Activated CD4-positive, alpha-beta T cell treated with anti-CD3 and anti-CD28 coated beads, Interleukin-10, Interleukin-2, amounts not matched to agents 100 ng/mL and 50 ng/mL, durations not matched to agents 16 hours and 8 hours (primary cell): Measurements from ENCODE around the gene ZBED1.
"Not testable (repeated sequence)": the region's sequence is repeated elsewhere in the genome, so short reads cannot be mapped to it uniquely, and the experiment has no call there.

Experiments
- DNase-seq: peaks from one replicate; pipeline ENCODE4 v3.0.0-alpha.2; 2020

The ZBED1 gene

DNA sequence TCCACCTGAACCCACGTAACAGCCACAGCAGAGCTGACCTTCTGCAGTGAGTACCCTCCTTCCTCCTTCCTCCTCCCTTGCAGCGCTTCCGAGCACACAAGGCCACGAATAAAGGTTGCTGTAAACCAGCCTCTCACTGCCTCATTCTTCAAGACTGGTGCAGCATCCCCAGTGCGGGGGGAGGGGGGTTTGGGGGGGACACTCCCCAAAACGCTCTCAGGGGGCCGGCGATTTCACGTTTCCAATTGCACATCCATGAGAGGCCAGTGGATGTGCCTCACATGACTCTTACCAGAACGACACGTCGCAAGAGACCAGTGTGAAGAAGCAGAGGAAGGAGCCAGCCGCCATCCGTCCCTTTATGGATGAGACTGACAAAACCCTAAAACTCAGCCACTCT is 5.2 kb downstream of the ZBED1 start:
- no peak for DNase-seq

DNA sequence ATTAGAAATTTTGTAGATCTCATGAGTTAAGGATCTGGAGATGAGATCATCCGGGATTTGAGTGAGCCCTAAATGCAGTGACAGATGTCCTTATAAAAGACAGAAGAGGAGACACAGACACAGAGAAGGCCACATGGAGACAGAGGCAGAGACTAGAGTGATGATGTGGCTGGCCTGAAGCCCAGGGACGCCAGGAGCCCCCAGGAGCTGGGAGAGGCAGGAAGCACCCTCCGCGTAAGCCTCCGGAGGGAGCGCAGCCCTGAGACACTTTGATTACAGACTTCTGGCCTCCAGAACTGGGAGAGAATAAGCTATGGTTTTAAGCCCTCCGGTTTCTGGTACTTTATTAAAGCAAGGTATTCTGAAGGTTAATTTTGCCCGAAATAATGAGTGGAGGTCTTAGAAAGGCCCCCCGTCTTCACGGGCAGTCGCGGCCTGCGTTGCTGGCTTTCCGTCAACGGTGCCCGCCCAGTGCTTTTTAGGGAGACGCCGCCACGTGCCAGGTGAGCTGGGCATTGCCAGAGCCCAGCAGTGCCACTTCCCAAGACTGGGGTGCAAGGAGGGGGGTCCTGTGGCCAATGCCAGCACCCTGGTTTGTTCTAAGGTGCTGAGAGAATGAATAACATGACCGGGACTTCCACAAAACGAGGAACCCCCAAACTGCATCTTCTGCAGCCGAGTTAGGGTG is 8.1 kb downstream of the ZBED1 start:
- DNase-seq = no peak

- no peak for DNase-seq
These were observed 10.1 kb downstream of the ZBED1 start for GRCh38 chrX:2490634-2491033.

DNA sequence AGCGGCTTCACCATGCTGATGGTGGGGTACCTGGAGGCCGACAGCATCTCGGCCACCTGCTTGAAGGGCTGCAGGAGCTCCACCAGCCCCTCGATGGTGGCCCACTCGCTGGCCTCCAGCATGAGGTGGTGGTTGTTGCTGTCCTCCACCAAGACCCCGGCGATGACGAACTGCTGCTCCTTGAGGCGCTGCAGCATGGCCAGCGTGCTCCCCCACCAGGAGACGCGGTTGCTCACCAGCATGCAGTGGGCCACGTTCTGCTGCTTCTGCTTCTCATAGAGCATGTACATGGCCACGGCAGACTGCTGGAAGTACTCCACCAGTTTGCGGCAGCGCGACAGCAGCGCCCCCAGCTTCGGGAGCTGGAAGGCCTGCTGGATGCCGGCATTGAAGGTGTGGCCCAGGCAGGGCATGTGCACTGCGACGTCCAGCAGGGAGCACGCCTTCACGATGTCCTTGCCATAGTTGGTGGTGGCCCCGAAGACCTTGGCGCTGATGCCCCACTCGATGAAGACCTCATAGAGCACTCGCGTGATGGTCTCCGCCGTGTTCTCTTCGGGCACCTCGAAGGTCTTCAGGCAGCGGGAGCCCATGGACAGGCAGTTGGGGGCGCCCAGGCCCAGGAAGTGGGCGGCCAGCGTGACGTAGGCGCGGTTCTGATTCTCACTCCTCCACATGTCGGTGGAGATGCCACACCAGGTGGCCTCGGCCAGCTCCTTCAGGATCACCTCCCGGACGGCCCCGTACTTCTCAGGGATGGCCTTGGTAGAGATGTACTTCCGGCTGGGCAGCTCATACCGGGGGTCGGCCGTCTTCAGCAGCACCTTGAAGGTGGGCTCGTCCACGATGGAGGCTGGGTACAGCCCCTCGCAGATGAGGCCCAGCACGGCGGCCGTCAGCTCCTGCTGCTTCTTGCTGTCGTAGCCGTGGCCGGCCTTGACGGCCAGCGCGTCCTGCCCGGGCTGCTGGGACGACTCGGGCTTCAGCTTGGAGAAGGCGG is 11.0 kb downstream of the ZBED1 start:
- no peak for DNase-seq

DNA sequence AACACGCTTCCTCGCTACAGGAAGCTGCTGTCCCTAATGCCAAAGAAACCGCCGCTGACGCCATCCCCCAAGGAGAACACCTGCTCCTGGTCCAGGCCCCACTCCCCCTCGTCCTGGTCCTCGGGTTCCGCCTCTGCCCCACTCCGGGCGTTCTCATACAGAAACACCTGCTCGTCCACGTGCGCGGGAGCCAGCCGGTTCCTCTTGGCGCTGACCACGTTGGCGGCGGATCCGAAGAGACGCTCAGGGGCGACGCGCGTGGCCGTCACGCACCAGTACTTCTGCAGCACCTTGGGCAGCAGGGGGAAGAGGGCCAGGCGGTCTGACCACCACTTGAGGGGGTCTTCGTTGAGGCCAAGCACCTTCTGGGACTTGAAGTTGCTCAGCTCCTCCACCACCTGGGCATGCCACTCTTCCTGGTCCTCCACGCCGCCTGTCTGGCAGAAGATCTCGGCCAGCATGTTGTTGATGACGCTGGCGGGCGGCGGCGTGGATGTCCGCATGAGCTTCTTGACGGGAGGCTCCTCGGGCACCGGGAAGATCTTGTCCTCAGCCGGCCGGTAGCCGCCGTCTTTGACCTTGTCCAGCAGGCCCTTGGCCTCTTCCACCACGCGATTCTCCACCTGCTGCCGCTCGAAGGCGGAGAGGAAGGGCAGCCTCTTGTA is 12.0 kb downstream of the ZBED1 start:
- DNase-seq = no peak

GRCh38 chrX:2487366-2487765 is 13.4 kb downstream of the ZBED1 start:
- no peak for DNase-seq

GRCh38 chrX:2486476-2487133 is 14.2 kb downstream of the ZBED1 start:
- DNase-seq = no peak

- DNase-seq = no peak
These were observed 14.9 kb downstream of the ZBED1 start for GRCh38 chrX:2485789-2486345.

- DNase-seq = no peak
These were observed 15.8 kb downstream of the ZBED1 start for GRCh38 chrX:2484721-2485648.

GRCh38 chrX:2484256-2484655 is 16.5 kb downstream of the ZBED1 start:
- no peak for DNase-seq

- no peak for DNase-seq
These were observed 17.2 kb downstream of the ZBED1 start for GRCh38 chrX:2483398-2484060.

- not testable (repeated sequence) for DNase-seq
These were observed 19.2 kb downstream of the ZBED1 start for GRCh38 chrX:2481597-2481996.

GRCh38 chrX:2479982-2480381 is 20.8 kb downstream of the ZBED1 start:
- not testable (repeated sequence) for DNase-seq

DNA sequence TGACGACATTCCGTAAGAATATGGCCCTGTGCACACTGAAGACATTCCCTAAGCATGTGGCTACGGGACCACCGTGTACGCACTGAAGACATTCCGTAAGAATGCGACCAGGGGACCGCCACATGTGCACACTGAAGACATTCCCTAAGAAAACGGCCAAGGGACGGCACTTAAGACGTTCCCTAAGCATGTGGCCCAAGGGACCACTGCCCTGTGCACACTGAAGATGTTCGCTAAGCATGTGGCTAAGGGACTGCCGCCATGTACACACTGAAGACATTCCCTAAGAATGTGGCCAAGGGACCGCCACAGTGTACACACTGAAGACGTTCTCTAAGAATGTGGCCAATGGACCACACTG is 21.4 kb downstream of the ZBED1 start:
- DNase-seq = no peak

- DNase-seq = no peak
These were observed 22.0 kb downstream of the ZBED1 start for GRCh38 chrX:2478546-2479419.

DNA sequence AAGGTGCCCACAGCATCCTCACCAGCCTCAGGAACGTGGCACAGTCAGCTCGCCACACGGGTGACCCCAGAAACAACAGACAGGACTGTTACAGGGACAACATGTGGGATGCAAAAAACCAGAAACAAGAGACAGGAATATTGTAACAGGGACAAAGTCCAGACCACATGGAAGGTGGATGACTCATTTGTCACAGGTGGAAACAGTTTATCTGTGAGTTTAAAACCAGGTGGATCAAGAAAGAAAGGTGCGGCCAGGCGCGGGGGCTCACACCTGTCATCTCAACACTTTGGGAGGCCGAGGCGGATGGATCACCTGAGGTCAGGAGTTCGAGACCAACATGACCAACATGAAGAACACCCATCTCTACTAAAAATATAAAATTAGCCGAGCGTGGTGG is 23.5 kb downstream of the ZBED1 start:
- not testable (repeated sequence) for DNase-seq

DNA sequence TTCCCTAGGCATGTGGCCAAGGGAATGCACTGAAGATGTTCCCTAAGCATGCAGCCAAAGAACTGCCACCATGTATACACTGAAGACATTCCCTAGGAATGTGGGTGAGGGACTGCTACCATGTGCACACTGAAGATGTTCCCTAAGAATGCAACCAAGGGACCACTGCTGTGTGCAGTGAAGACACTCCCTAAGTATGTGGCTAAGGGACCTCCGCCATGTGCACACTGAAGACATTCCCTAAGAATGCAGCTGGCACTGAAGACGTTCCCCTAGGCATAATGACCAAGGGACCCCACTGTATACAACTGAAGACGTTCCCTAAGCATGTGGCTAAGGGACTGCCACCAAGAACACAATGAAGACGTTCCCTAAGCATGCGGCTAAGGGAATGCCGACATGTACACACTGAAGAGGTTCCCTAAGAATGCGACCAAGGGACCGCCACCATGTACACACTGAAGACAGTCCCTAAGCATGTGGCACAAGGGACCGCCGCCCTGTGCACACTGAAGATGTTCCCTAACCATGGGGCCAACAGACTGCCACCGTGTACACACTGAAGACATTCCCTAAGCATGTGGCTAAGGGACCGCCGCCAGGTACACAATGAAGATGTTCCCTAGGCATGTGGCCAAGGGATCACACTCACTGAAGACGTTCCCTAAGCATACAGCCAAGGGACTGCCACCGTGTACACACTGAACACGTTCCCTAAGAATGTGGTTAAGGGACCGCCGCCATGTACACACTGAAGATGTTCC is 25.6 kb downstream of the ZBED1 start:
- DNase-seq = no peak

- no peak for DNase-seq
These were observed 26.4 kb downstream of the ZBED1 start for GRCh38 chrX:2474280-2474962.

DNA sequence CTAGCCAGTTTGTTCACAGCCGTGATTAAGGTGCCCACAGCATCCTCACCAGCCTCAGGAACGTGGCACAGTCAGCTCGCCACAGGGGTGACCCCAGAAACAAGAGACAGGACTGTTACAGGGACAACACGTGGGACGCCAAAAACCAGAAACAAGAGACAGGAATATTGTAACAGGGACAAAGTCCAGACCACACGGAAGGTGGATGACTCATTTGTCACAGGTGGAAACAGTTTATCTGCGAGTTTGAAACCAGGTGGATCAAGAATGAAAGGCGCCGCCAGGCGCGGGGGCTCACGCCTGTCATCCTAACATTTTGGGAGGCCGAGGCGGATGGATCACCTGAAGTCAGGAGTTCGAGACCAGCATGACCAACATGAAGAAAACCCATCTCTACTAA is 27.7 kb downstream of the ZBED1 start:
- not testable (repeated sequence) for DNase-seq
